GM13977 (cell line): ENCODE results near the gene SRPX2.

Source experiments
- DNase-seq: peaks from one replicate; pipeline ENCODE4 v3.0.0; 2012; ENCODE audit warnings: low spot score
- CTCF ChIP-seq: IDR thresholded peaks from 2 replicates; pipeline ENCODE4 v1.5.1; 2012; ENCODE audit warnings: mild to moderate bottlenecking, control low read depth; ENCODE audit not compliant: insufficient read depth; ENCODE audit errors: extremely low read depth, missing control alignments
- in situ Hi-C: fragments of 300-500 bp; cut with MboI; formaldehyde crosslinking; loops from one replicate; pipeline ENCODE4 v1.12.0; 2022; ENCODE audit warnings: low sequenced_read_pairs, low pct_unique_long_range_greater_than_20kb, mixed read lengths, inconsistent platforms; ENCODE audit not compliant: unreplicated experiment

Gene SRPX2

GRCh38 chrX:100643956-100644860, at the start of gene SRPX2:
SRPX2 (plus strand) TSS chrX:100644199; CDS start chrX:100646323, 2,124 bp downstream.
- TF ChIP-seq CTCF, result no peak
- DNase-seq, result no peak
- in situ Hi-C loops, result no loop called here

- TF ChIP-seq CTCF, result no peak
- in situ Hi-C loops, result no loop called here
- DNase-seq, result no peak
Observed at GRCh38 chrX:100596601-100597000, 47.4 kb upstream of the SRPX2 start.

GRCh38 chrX:100599456-100599855, 44.5 kb upstream of the SRPX2 start:
- TF ChIP-seq CTCF, result no peak
- in situ Hi-C loops, result no loop called here
- DNase-seq, result no peak

- in situ Hi-C loops, result no loop called here
- no peak for DNase-seq
- no peak for TF ChIP-seq CTCF
Observed at GRCh38 chrX:100600340-100600739, 43.7 kb upstream of the SRPX2 start.

GRCh38 chrX:100600758-100601157, 43.2 kb upstream of the SRPX2 start:
- TF ChIP-seq CTCF, result no peak
- DNase-seq, result no peak
- in situ Hi-C loops, result no loop called here

GRCh38 chrX:100606753-100607152, 37.2 kb upstream of the SRPX2 start:
- DNase-seq, result no peak
- no peak for TF ChIP-seq CTCF
- in situ Hi-C loops, result no loop called here
